IMR-90 (cell line): ENCODE measurements around the gene NEO1. TPM values are rescaled to one million over a fixed set of nuclear protein-coding genes. Genes with fewer than 3 reads are reported as not detected.

Source experiments
- ATAC-seq: fragments of 200-7000 bp; cut with Tn5 transposase; 2 replicates; pipeline ENCODE4 v1.9.1; 2020; ENCODE audit warnings: low read depth, mild to moderate bottlenecking, moderate library complexity
- BruUV-seq: library from RNA; stranded (reverse); fragments of 400-500 nt; replicated peaks from 2 replicates; lab custom pipeline; 2021; lab: Mats Ljungman, UMichigan
- CTCF ChIA-PET: fragments of 300-600 bp; formaldehyde crosslinking; extraction: SDS; loops from one replicate; lab custom pipeline; 2021; ENCODE audit warnings: antibody characterized with exemption; lab: Yijun Ruan, JAX
- POLR2A ChIA-PET: fragments of 300-600 bp; sonication (Branson Sonifier 250); formaldehyde crosslinking; loops from one replicate; lab custom pipeline; 2022; ENCODE audit warnings: antibody characterized with exemption; ENCODE audit not compliant: unreplicated experiment; lab: Charles Lee
- DNase-seq: peaks from one replicate; pipeline ENCODE4 v3.0.0; 2013
- H2AFZ ChIP-seq: replicated peaks from 2 replicates; pipeline ENCODE3; 2013; ENCODE audit warnings: low read length, mild to moderate bottlenecking; ENCODE audit not compliant: poor library complexity
- H2AK5ac ChIP-seq: 2 replicates; pipeline ENCODE4 v1.6.1; 2013; ENCODE audit warnings: low read depth, low read length, inconsistent platforms
- H2AK9ac ChIP-seq: replicated peaks from 2 replicates; pipeline ENCODE3; 2013; ENCODE audit warnings: mild to moderate bottlenecking, low read depth, low read length, moderate library complexity; ENCODE audit not compliant: poor library complexity
- H2BK120ac ChIP-seq: 2 replicates; pipeline ENCODE4 v1.6.1; 2013; ENCODE audit warnings: low read depth, low read length, inconsistent platforms
- H2BK15ac ChIP-seq: 3 replicates; pipeline ENCODE4 v1.6.1; 2013; ENCODE audit warnings: low read depth, low read length, inconsistent platforms
- H2BK20ac ChIP-seq: 2 replicates; pipeline ENCODE4 v1.6.1; 2013; ENCODE audit warnings: low read depth, mild to moderate bottlenecking, inconsistent platforms, low read length, moderate library complexity
- H2BK5ac ChIP-seq: 2 replicates; pipeline ENCODE4 v1.6.1; 2013; ENCODE audit warnings: mild to moderate bottlenecking, low read depth, low read length, inconsistent platforms; ENCODE audit not compliant: poor library complexity, severe bottlenecking
- H3K14ac ChIP-seq: replicated peaks from 2 replicates; pipeline ENCODE4 v1.6.1; 2013; ENCODE audit warnings: low read depth, low read length, inconsistent platforms
- H3K18ac ChIP-seq: 2 replicates; pipeline ENCODE4 v1.6.1; 2013; ENCODE audit warnings: low read depth, low read length, control low read depth
- H3K23ac ChIP-seq: 2 replicates; pipeline ENCODE4 v1.6.1; 2013; ENCODE audit warnings: low read depth, low read length, inconsistent platforms
- H3K27ac ChIP-seq: 2 replicates; pipeline ENCODE4 v1.5.1; 2013; ENCODE audit warnings: mild to moderate bottlenecking, control low read depth, low read length; ENCODE audit not compliant: insufficient read depth
- H3K27me3 ChIP-seq: 2 replicates; pipeline ENCODE4 v1.6.1; 2013; ENCODE audit warnings: low read length; ENCODE audit not compliant: control insufficient read depth, insufficient read depth
- H3K36me3 ChIP-seq: 2 replicates; pipeline ENCODE4 v1.6.1; 2013; ENCODE audit warnings: low read length, mixed read lengths; ENCODE audit not compliant: control insufficient read depth, insufficient read depth
- H3K4ac ChIP-seq: 2 replicates; pipeline ENCODE4 v1.6.1; 2013; ENCODE audit warnings: low read depth, low read length, inconsistent platforms
- H3K4me1 ChIP-seq: 2 replicates; pipeline ENCODE4 v1.6.1; 2013; ENCODE audit warnings: low read length, mixed read lengths; ENCODE audit not compliant: control insufficient read depth, insufficient read depth
- H3K4me2 ChIP-seq: 2 replicates; pipeline ENCODE4 v1.6.1; 2013; ENCODE audit warnings: low read depth, mild to moderate bottlenecking, control low read depth, low read length, moderate library complexity
- H3K4me3 ChIP-seq: 2 replicates; pipeline ENCODE4 v1.5.1; 2013; ENCODE audit warnings: low read depth, mild to moderate bottlenecking, control low read depth, low read length, moderate library complexity; ENCODE audit not compliant: insufficient read depth
- H3K56ac ChIP-seq: 2 replicates; pipeline ENCODE4 v1.6.1; 2013; ENCODE audit warnings: low read length, inconsistent platforms; ENCODE audit not compliant: insufficient read depth; ENCODE audit errors: extremely low read depth
- H3K79me1 ChIP-seq, 2 experiments: 2 replicates each; pipeline ENCODE4 v1.6.1; 2013; ENCODE audit warnings: low read length in 2 of 2, inconsistent platforms in 1 of 2, low read depth in 1 of 2
- H3K9ac ChIP-seq: 2 replicates; pipeline ENCODE4 v1.6.1; 2013; ENCODE audit warnings: low read depth, low read length, control low read depth
- H3K9me1 ChIP-seq: 2 replicates; pipeline ENCODE4 v1.6.1; 2013; ENCODE audit warnings: low read length, inconsistent platforms; ENCODE audit not compliant: insufficient read depth
- H3K9me3 ChIP-seq: 2 replicates; pipeline ENCODE4 v1.6.1; 2013; ENCODE audit warnings: low read length; ENCODE audit not compliant: control insufficient read depth, insufficient read depth
- H4K20me1 ChIP-seq: 2 replicates; pipeline ENCODE4 v1.6.1; 2013; ENCODE audit warnings: low read length, inconsistent platforms; ENCODE audit not compliant: insufficient read depth
- H4K5ac ChIP-seq: 2 replicates; pipeline ENCODE4 v1.6.1; 2013; ENCODE audit warnings: mild to moderate bottlenecking, low read depth, low read length, control low read depth
- H4K8ac ChIP-seq, 2 experiments: 2 replicates each; pipeline ENCODE4 v1.6.1; 2013; ENCODE audit warnings: low read depth in 2 of 2, low read length in 2 of 2, control low read depth in 1 of 2, inconsistent platforms in 1 of 2
- H4K91ac ChIP-seq: 2 replicates; pipeline ENCODE4 v1.6.1; 2013; ENCODE audit warnings: low read depth, low read length, inconsistent platforms; ENCODE audit not compliant: insufficient read depth
- BHLHE40 ChIP-seq: fragments of 150-350 bp; IDR thresholded peaks from 2 replicates; pipeline ENCODE4 v1.6.1; 2016; ENCODE audit warnings: mild to moderate bottlenecking, low read depth, low read length
- CHD1 ChIP-seq: IDR thresholded peaks from 2 replicates; pipeline ENCODE4 v1.6.1; 2012; ENCODE audit warnings: low read depth, low read length, improper control_type of control experiment
- FOS ChIP-seq: fragments of 150-350 bp; IDR thresholded peaks from 2 replicates; pipeline ENCODE4 v1.6.1; 2016; ENCODE audit warnings: low read depth, low read length
- MAFK ChIP-seq: IDR thresholded peaks from 2 replicates; pipeline ENCODE4 v1.6.1; 2012; ENCODE audit warnings: low read depth, low read length, improper control_type of control experiment
- WGBS, 2 experiments: methylation state at CpG; one replicate each; pipeline versions ENCODE4 v1.1.5 to v1.1.7; 2013; ENCODE audit warnings: missing lambda C conversion rate in 2 of 2; ENCODE audit not compliant: insufficient read length in 1 of 2; ENCODE audit errors: extremely low coverage in 2 of 2; 5-methylcytosine and 5-hydroxymethylcytosine counted together
- dilution Hi-C: fragments of 300-500 bp; cut with HindIII; formaldehyde crosslinking; loops from one replicate; pipeline ENCODE4 v1.14.3; 2018; ENCODE audit warnings: low sequenced_read_pairs; ENCODE audit not compliant: unreplicated experiment
- in situ Hi-C: fragments of 300-500 bp; cut with MboI; formaldehyde crosslinking; loops from 3 replicates; pipeline ENCODE4 v1.14.3; 2019; ENCODE audit warnings: low sequenced_read_pairs, inconsistent platforms, mixed read lengths
- intact Hi-C: fragments of 100-400 bp; cut with micrococcal nuclease; formaldehyde crosslinking; loops from 2 replicates; pipeline ENCODE4 v1.10.0; 2022
- polyA plus RNA-seq, 3 experiments: library from polyadenylated mRNA; depleted of rRNA; stranded (reverse); fragments of >200 nt; gene quantifications; 2 replicates each; pipeline ENCODE4 v1.2.3, GENCODE V29; 2012; ENCODE audit warnings: low replicate concordance in 1 of 3
- total RNA-seq: library from RNA; depleted of rRNA; stranded (reverse); fragments of >200 nt; gene quantifications from 2 replicates; pipeline ENCODE4 v1.2.3, GENCODE V29; 2012

NEO1 gene
- total and polyA plus RNA-seq, 2 of the 4 experiments (the other 2 are of a cell fraction) = 16.3 to 18.5 TPM

- peaks cover 10% of the 10 kb centered on the region for H3K27me3 ChIP-seq
- dilution Hi-C loops (no loop called here), intact Hi-C loops (loop anchor here (5.0 kb wide), 1 partner anchor 48 kb away; no protein-coding TSS in a partner anchor), in situ Hi-C loops (no loop called here)
- BruUV-seq = no TSS peak
- no peak overlapping the region for H3K18ac ChIP-seq
- H4K20me1 ChIP-seq = peaks cover 12% of the 10 kb centered on the region; the same call in 1 of the 2 replicates
- H3K56ac ChIP-seq = no peak overlapping the region
- no peak overlapping the region for H4K5ac ChIP-seq
- H2BK120ac ChIP-seq = no peak overlapping the region
- H3K4me3 ChIP-seq = no peak overlapping the region
- H3K14ac ChIP-seq = no peak overlapping the region
- no peak overlapping the region for H4K91ac ChIP-seq
- peaks cover 2% of the 10 kb centered on the region; the same call in 1 of the 2 replicates for H3K4me1 ChIP-seq
- H4K8ac ChIP-seq = no peak overlapping the region
- H2BK15ac ChIP-seq = no peak overlapping the region
- WGBS, 2 experiments = 60% methylated on average over 1 of the region's 10 CpGs; no CpG with 5 or more reads in 1 of the 2 experiments
- no peaks in the 10 kb centered on the region for H3K9me1 ChIP-seq
- H3K4me2 ChIP-seq = peak overlapping the region; percentile 99; the same call in 1 of the 2 replicates
- no peak for ATAC-seq
- H3K23ac ChIP-seq = no peak overlapping the region
- ChIA-PET POLR2A (interaction anchor here (0.6 kb wide), 1 partner anchor 54 kb away, joined by 5 read pairs; no protein-coding TSS in a partner anchor), CTCF (no interaction called here)
- no peak overlapping the region for H2AFZ ChIP-seq
- no peak overlapping the region for H3K9ac ChIP-seq
- no peak overlapping the region for H2BK5ac ChIP-seq
- no peak for TF ChIP-seq MAFK
- no peak for TF ChIP-seq CHD1
- TF ChIP-seq BHLHE40 = no peak
- TF ChIP-seq FOS = no peak
- H3K79me1 ChIP-seq = peaks cover 0 to 19% of the 10 kb centered on the region in 2 experiments; a peak in 2 of 4 replicates
- no peak for DNase-seq
- H3K36me3 ChIP-seq = no peaks in the 10 kb centered on the region
- no peak overlapping the region for H3K27ac ChIP-seq
- no peak overlapping the region for H2AK9ac ChIP-seq
- no peaks in the 10 kb centered on the region for H3K9me3 ChIP-seq
- no peak overlapping the region for H2BK20ac ChIP-seq
- no peak overlapping the region for H3K4ac ChIP-seq
- H2AK5ac ChIP-seq = no peak overlapping the region
Observed at GRCh38 chr15:73050561-73051295, 1.5 kb upstream of the NEO1 start.
